WTC11 (cell line): ENCODE results near the gene CD19. TPM values are rescaled to one million over a fixed set of nuclear protein-coding genes. Genes with fewer than 3 reads are reported as not detected.
"Not testable (repeated sequence)": the region's sequence is repeated elsewhere in the genome, so short reads cannot be mapped to it uniquely, and the experiment has no call there.

Experiments
- ATAC-seq: fragments of 200-7000 bp; cut with Tn5 transposase; 2 replicates; pipeline ENCODE4 v1.10.0; 2021; ENCODE audit warnings: mild to moderate bottlenecking, moderate library complexity
- CTCF ChIA-PET: fragments of 300-600 bp; sonication (Branson Sonifier 250); formaldehyde crosslinking; loops from one replicate; lab custom pipeline; 2021; ENCODE audit warnings: antibody characterized with exemption; lab: Charles Lee
- POLR2A ChIA-PET: fragments of 350-600 bp; sonication (Branson Sonifier 250); formaldehyde crosslinking; loops from one replicate; lab custom pipeline; 2021; ENCODE audit warnings: antibody characterized with exemption; lab: Charles Lee
- DNase-seq: peaks from one replicate; pipeline ENCODE4 v3.0.0; 2021; ENCODE audit warnings: low spot score
- H3K27ac Mint-ChIP-seq: 2 replicates; pipeline ENCODE4 v1.8.0; 2021; ENCODE audit warnings: mixed read lengths
- H3K27me3 Mint-ChIP-seq: 2 replicates; pipeline ENCODE4 v1.8.0; 2021; ENCODE audit warnings: low read depth, mild to moderate bottlenecking, moderate library complexity, mixed read lengths
- H3K36me3 Mint-ChIP-seq: 2 replicates; pipeline ENCODE4 v1.8.0; 2021; ENCODE audit warnings: mixed read lengths
- H3K4me1 Mint-ChIP-seq: 2 replicates; pipeline ENCODE4 v1.8.0; 2022; ENCODE audit warnings: mixed read lengths
- H3K4me3 Mint-ChIP-seq: 2 replicates; pipeline ENCODE4 v1.8.0; 2021; ENCODE audit warnings: mild to moderate bottlenecking, moderate library complexity, mixed read lengths
- H3K9me3 Mint-ChIP-seq: 2 replicates; pipeline ENCODE4 v1.8.0; 2021; ENCODE audit warnings: mixed read lengths
- AFF4 ChIP-seq: sonication (generic); formaldehyde crosslinking; IDR thresholded peaks from 2 replicates; pipeline ENCODE4 v1.8.1; 2023; ENCODE audit warnings: mild to moderate bottlenecking, missing genetic modification reagents, borderline replicate concordance
- CDX4 ChIP-seq: fragments of 250-450 bp; sonication (Bioruptor Pico); IDR thresholded peaks from 2 replicates; pipeline ENCODE4 v1.9.0; 2021; ENCODE audit warnings: moderate library complexity, mild to moderate bottlenecking, inconsistent platforms, borderline replicate concordance
- FOXJ3 ChIP-seq: sonication (generic); formaldehyde crosslinking; IDR thresholded peaks from 2 replicates; pipeline ENCODE4 v1.9.0; 2021; ENCODE audit warnings: missing genetic modification reagents, mild to moderate bottlenecking, borderline replicate concordance
- FOXK1 ChIP-seq: sonication (generic); formaldehyde crosslinking; IDR thresholded peaks from 2 replicates; pipeline ENCODE4 v1.8.0; 2022; ENCODE audit warnings: mild to moderate bottlenecking, moderate library complexity, missing genetic modification reagents
- FOXP1 ChIP-seq: sonication (generic); formaldehyde crosslinking; IDR thresholded peaks from 2 replicates; pipeline ENCODE4 v1.8.0; 2022; ENCODE audit warnings: missing genetic modification reagents, mild to moderate bottlenecking, moderate library complexity, borderline replicate concordance
- FOXP4 ChIP-seq: sonication (generic); formaldehyde crosslinking; IDR thresholded peaks from 2 replicates; pipeline ENCODE4 v1.8.0; 2022; ENCODE audit warnings: mild to moderate bottlenecking, missing genetic modification reagents
- NFE2L1 ChIP-seq: sonication (generic); formaldehyde crosslinking; IDR thresholded peaks from 2 replicates; pipeline ENCODE4 v1.8.1; 2023; ENCODE audit warnings: missing genetic modification reagents
- NR1H2 ChIP-seq: sonication (generic); formaldehyde crosslinking; IDR thresholded peaks from 2 replicates; pipeline ENCODE4 v1.9.0; 2021; ENCODE audit warnings: mild to moderate bottlenecking, moderate library complexity, missing genetic modification reagents
- NR2C2 ChIP-seq: sonication (generic); formaldehyde crosslinking; IDR thresholded peaks from 2 replicates; pipeline ENCODE4 v1.8.0; 2022; ENCODE audit warnings: mild to moderate bottlenecking, missing genetic modification reagents
- NR3C1 ChIP-seq: sonication (generic); formaldehyde crosslinking; conservative IDR thresholded peaks from 2 replicates; pipeline ENCODE4 v1.8.1; 2023; ENCODE audit warnings: low read depth, mild to moderate bottlenecking, missing genetic modification reagents
- OVOL2 ChIP-seq: fragments of 250-450 bp; sonication (Bioruptor Pico); IDR thresholded peaks from 2 replicates; pipeline ENCODE4 v1.9.0; 2021; ENCODE audit warnings: mild to moderate bottlenecking, borderline replicate concordance
- PREB ChIP-seq: sonication (generic); formaldehyde crosslinking; IDR thresholded peaks from 2 replicates; pipeline ENCODE4 v1.8.1; 2022; ENCODE audit warnings: mild to moderate bottlenecking, missing genetic modification reagents, moderate library complexity, borderline replicate concordance
- TCF7 ChIP-seq: sonication (generic); formaldehyde crosslinking; IDR thresholded peaks from 2 replicates; pipeline ENCODE4 v1.8.0; 2022; ENCODE audit warnings: mild to moderate bottlenecking, low read depth, missing genetic modification reagents, moderate library complexity
- TEAD1 ChIP-seq: sonication (generic); formaldehyde crosslinking; IDR thresholded peaks from 2 replicates; pipeline ENCODE4 v1.8.0; 2022; ENCODE audit warnings: mild to moderate bottlenecking, missing genetic modification reagents
- ZNF317 ChIP-seq: sonication (generic); formaldehyde crosslinking; IDR thresholded peaks from 2 replicates; pipeline ENCODE4 v1.8.1; 2023; ENCODE audit warnings: low read depth, mild to moderate bottlenecking, moderate library complexity, missing genetic modification reagents, borderline replicate concordance
- ZNF425 ChIP-seq: fragments of 250-450 bp; sonication (Bioruptor Pico); conservative IDR thresholded peaks from 2 replicates; pipeline ENCODE4 v1.9.0; 2021; ENCODE audit warnings: mild to moderate bottlenecking
- total RNA-seq: library from RNA; stranded (reverse); gene quantifications from 3 replicates; pipeline ENCODE4 v1.2.3, GENCODE V29; 2021

The CD19 gene
- total RNA-seq, 1 experiment from 2014 or later = 0.90 TPM

- TF ChIP-seq FOXJ3 (CRISPR knock-in tag) = no peak
- ATAC-seq (no peak), DNase-seq (no peak)
- ChIA-PET CTCF (interaction anchor here (0.5 kb wide), 2 partner anchors 26 to 759 kb away, joined by 3 to 5 read pairs; no protein-coding TSS in a partner anchor), POLR2A (no interaction called here)
- Mint-ChIP-seq H3K27ac (peak overlapping the region; percentile 39; the same call in 1 of the 2 replicates), H3K4me1 (peaks cover 26% of the 10 kb centered on the region), H3K9me3 (no peaks in the 10 kb centered on the region), H3K27me3 (peaks cover 28% of the 10 kb centered on the region), H3K4me3 (no peak overlapping the region), H3K36me3 (no peaks in the 10 kb centered on the region)
These were observed 47.7 kb upstream of the CD19 start for GRCh38 chr16:28884045-28884444.

- H3K27me3 Mint-ChIP-seq = peaks cover 6% of the 10 kb centered on the region
- DNase-seq = no peak
- H3K4me3 Mint-ChIP-seq = no peak overlapping the region
- POLR2A ChIA-PET = no interaction called here
- no peaks in the 10 kb centered on the region for H3K36me3 Mint-ChIP-seq
- peaks cover 15% of the 10 kb centered on the region for H3K4me1 Mint-ChIP-seq
- no peak for ATAC-seq
- TF ChIP-seq AFF4 (CRISPR knock-in tag) (no peak), TEAD1 (no peak), FOXK1 (CRISPR knock-in tag) (no peak), NR1H2 (CRISPR knock-in tag) (no peak)
- no peaks in the 10 kb centered on the region for H3K9me3 Mint-ChIP-seq
- CTCF ChIA-PET = interaction anchor here (0.6 kb wide), 1 partner anchor 17 kb away, joined by 3 read pairs; no protein-coding TSS in a partner anchor
- H3K27ac Mint-ChIP-seq = no peak overlapping the region
These were observed 44.8 kb upstream of the CD19 start for GRCh38 chr16:28886945-28887344.

- DNase-seq, H3K9me3 Mint-ChIP-seq, H3K36me3 Mint-ChIP-seq, H3K27ac Mint-ChIP-seq, H3K4me3 Mint-ChIP-seq, POLR2A ChIA-PET, ATAC-seq, H3K27me3 Mint-ChIP-seq, H3K4me1 Mint-ChIP-seq: not testable (repeated sequence)
- CTCF ChIA-PET = interaction anchor here (1.4 kb wide), 1 partner anchor 55 kb away, joined by 3 read pairs; no protein-coding TSS in a partner anchor
These were observed 41.4 kb upstream of the CD19 start for GRCh38 chr16:28890355-28890754.

GRCh38 chr16:28891964-28892890 lies 39.5 kb upstream of the CD19 start:
- ATAC-seq (no peak), DNase-seq (no peak)
- no peak overlapping the region for H3K4me3 Mint-ChIP-seq
- no peaks in the 10 kb centered on the region for H3K4me1 Mint-ChIP-seq
- peak overlapping the region; percentile 65; the same call in 1 of the 2 replicates for H3K27ac Mint-ChIP-seq
- no peaks in the 10 kb centered on the region for H3K27me3 Mint-ChIP-seq
- CTCF ChIA-PET = interaction anchor here (1.4 kb wide), 1 partner anchor 53 kb away, joined by 3 read pairs; no protein-coding TSS in a partner anchor
- H3K36me3 Mint-ChIP-seq = no peaks in the 10 kb centered on the region
- no peaks in the 10 kb centered on the region for H3K9me3 Mint-ChIP-seq
- POLR2A ChIA-PET = no interaction called here
- TF ChIP-seq CDX4 = no peak
- TF ChIP-seq TCF7 (CRISPR knock-in tag) = no peak
- no peak for TF ChIP-seq ZNF425 (CRISPR knock-in tag)
- TF ChIP-seq NFE2L1 (CRISPR knock-in tag) = no peak
- no peak for TF ChIP-seq NR2C2 (CRISPR knock-in tag)
- no peak for TF ChIP-seq FOXP4
- no peak for TF ChIP-seq FOXP1
- TF ChIP-seq TEAD1 = no peak
- no peak for TF ChIP-seq NR3C1 (CRISPR knock-in tag)
- no peak for TF ChIP-seq OVOL2
- no peak for TF ChIP-seq PREB (CRISPR knock-in tag)
- TF ChIP-seq ZNF317 (CRISPR knock-in tag) = no peak
